HG03280 (cell line): ENCODE results near the gene FOXQ1.
"Not testable (repeated sequence)": the region's sequence is repeated elsewhere in the genome, so short reads cannot be mapped to it uniquely, and the experiment has no call there.

ENCODE experiments used
- ATAC-seq: cut with Tn5 transposase; IDR thresholded peaks from one replicate; pipeline ENCODE4 v1.9.1; 2021; ENCODE audit warnings: mild to moderate bottlenecking, moderate library complexity; ENCODE audit not compliant: unreplicated experiment

Gene FOXQ1

DNA sequence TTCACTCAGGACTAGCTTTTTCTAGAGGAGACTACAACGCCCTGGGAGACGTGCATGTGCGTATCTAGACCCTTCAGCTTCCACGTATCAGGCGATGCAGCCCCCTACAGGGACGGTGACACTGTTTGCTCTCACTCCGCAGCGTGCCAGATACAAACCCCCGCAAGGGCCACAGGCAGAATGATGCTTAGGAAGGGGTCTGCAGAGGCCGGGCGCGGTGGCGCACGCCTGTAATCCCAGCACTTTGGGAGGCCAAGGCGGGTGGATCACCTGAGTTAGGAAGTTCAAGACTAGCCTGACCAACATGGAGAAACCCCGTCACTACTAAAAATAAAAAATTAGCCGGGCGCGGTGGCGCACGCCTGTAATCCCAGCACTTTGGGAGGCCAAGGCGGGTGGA lies 6.7 kb downstream of the FOXQ1 start:
- ATAC-seq, result not testable (repeated sequence)

GRCh38 chr6:1321738-1322137 lies 9.8 kb downstream of the FOXQ1 start:
- no peak for ATAC-seq

DNA sequence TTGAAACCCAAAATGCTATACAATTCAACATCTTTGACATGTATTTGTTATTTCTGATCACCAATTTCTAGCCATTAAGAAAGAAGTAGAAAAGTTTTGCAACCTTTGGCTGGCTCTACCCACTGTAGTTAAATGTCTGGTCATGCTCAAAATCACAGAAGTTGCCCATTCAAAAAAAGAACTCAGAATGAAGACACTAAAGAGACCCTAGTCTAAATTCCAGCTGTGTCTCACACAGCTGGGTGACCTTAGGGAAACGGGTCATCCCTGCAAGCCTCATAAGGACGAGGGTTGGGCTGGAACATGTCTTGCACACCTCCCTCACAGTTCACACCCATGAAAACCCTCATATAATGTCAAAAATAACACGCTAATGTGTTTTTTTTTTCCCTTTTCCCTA lies 10.3 kb downstream of the FOXQ1 start:
- ATAC-seq, result no peak

DNA sequence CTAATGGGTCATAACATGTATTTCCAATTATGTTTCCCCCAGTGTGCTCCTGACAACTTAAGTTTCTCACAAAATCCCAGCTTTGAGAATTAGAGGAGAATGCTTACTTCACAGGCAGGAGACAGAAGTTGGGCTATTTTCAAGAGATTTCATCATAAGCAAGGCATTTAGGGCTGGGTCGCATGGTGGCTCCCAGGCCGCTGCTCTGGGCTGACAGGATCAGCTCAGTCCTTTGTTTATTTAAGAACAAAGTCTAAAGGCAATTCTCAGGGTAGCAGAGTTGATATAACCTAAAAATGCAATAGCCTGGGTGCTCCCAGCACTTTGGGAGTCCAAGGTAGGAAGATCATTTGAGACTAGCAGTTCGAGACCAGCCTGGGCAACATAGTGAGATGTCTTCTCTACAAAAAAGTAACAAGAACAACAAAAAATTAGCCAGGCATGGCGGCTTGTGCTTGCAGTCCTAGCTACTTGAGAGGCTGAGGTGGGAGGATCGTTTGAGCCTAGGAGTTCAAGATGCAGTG lies 10.9 kb downstream of the FOXQ1 start:
- ATAC-seq, result no peak

DNA sequence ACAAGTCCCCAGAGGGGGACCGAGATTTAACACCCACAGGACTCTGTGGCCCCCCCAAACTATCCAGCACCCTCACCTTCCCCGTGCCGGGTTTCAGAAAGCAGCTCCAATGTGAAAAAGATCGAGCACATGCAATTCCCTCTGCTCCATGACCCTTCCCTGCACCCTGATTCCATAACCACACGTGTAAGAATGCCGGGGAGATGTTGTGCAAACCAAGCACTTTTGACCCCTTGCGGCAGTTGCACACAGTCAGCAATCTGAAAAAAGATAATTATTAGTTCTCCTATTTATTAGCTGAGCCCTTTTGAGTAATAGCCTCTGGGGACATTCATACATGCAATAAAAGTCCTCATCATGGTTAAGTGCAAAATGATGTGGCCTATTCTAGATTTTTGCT lies 13.0 kb downstream of the FOXQ1 start:
- ATAC-seq, result no peak

GRCh38 chr6:1325461-1326309 lies 13.8 kb downstream of the FOXQ1 start:
- ATAC-seq, result no peak

- no peak for ATAC-seq
Observed at GRCh38 chr6:1326535-1327121, 14.7 kb downstream of the FOXQ1 start.

- no peak for ATAC-seq
Observed at GRCh38 chr6:1327630-1328029, 15.7 kb downstream of the FOXQ1 start.

GRCh38 chr6:1328129-1328800 lies 16.4 kb downstream of the FOXQ1 start:
- ATAC-seq, result no peak

DNA sequence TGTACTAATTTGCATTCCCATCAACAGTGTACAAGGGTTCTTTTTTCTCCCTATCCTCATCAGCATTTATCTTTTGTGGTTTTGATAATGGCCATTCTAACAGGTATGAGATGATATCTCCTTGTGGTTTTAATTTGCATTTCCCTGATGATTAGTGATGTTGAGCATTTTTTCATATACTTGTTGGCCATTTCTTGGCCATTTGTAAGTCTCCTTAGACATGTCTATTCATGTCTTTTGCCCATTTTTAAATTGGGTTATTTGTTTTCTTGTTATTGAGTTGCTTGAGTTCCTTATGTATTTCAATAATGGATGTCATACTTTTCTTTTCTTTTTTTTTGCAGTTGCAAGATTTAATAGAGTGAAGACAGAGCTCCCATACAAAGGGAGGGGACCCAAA lies 17.8 kb downstream of the FOXQ1 start:
- no peak for ATAC-seq

DNA sequence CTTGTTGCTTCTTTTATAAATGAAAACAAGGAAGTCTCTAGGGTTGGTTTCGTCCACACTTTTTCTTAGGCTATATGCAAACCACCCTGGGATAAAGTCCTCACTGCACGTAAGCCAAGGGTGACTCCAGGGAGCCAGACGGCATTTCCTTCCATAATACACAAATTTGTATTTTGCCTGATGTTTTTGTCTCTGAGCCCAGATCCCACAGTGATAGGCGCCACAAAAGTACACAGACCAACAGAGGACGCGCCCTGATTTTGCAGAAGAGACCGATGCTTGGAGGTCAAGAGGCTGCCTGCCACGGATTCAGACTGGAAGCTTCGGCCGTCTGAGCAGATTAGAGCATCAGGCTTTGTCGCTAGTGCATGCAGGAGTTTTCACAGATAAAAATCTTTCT lies 22.8 kb downstream of the FOXQ1 start:
- ATAC-seq, result no peak

DNA sequence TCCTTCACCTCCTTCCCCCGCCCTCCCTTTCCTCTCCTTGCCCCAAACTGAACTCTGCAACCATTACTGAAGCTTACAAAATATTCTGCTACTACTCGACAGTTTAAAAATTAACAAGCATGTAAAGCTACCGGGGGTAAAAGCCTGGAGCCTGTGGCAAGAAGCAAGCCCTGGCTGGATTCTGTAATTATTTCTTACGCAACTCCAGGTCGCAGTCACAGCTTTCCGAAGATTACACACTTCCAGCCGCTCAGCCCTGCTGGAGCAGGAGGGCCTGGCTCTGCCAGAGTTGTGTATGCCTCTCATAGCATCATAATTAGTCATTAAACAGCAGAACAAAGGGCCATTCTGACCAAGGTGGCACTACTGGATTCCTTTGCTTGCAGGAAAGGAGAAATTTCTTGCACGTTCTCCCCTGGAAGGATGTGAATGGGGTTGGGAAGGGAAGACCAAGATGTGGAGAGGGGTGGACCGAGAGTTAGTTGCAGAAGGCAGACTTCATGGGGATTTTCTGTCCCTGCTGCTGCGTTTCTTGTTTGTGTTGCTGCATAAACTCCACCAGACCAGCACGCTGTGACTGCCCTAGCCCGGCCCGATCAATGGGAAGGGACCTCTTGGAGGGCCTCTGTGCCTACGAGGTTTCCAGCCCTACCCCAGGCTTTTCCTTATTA lies 23.6 kb downstream of the FOXQ1 start:
- no peak for ATAC-seq

DNA sequence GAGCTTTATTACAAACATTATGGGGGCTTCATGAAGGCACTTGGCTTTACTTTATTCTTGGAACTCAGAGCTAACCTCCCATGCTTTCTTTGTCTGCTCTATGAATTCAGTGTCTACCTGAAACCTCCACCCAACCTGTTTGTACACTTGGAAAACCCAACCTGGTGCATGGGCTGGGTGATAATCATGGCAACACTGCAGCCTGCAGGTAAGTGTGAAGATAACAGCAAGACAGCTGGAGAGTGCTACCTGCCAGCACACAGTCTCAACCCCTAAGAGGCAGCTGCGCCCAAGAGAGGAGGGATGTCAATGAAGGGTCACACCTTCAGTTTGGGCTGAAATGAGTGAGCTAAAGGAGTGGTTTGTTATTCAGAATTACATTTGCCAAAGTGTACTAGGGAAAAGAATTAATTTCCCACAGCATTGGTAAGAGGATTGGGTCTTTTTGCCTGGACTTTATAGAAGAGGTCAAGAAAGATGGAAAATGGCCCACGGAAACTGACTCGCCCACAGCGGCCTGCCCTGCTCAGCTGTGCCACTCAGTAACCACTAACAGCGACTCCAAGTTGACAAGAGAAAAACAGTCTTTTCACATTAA lies 24.4 kb downstream of the FOXQ1 start:
- no peak for ATAC-seq

DNA sequence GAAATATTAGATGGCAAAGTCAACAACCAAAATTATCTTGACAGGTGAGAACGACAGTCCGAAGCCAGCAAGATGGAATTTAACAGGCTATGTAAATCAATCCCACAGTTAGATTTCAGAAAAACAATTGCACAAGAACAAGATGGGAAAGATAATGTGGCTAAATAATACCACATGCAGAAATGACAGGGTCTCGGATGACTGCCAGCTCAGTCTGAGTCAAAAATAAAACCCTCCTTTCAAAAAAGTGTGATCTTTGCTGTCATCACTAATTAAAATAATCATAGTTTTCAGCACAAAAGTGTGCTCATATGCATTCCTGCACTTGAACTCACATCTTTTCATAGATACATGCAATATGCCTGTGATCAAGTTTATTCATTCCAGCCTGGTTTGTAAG lies 25.9 kb downstream of the FOXQ1 start:
- ATAC-seq, result no peak

DNA sequence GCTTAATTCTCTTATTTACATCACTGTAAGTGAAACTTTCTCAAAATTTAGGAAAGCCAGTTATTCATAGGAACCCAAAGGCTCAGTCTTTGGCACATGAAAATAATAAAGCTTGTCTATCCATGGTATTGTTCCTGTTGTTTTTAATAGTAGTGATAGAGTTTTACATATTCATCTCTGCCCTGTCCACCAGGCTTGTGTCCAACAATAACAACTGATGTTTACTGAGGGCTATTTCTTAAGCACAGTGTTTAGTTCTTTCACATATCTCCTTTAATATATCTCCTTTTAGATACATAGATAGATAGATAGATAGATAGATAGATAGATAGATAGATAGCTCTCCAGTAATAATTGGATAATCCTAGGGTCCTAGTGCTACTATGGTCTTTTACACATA lies 34.2 kb downstream of the FOXQ1 start:
- no peak for ATAC-seq

DNA sequence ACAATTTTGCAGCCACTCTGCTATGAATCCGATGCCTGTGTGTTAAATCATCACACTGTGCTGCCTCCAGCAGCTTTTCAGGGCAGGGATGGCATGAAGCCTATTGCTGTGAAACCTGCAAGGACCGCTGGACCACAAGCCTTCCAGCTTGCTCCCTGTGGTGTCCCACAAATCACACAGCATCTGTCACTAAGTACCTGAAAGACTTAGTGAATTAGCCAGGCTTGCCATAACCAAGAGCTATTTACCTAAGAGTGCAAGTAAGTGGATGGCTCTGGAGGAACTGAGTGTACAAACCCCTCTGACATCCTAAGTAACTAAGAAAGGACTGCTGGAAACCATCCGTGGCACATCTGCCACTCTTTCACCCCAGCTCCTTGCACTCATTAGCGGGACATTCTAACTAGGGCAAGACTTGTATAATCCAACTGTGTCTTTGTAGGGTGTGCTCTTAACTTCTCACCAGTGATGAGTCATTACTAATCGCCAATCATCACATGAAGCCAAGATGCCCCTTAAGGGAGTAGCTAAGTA lies 34.7 kb downstream of the FOXQ1 start:
- ATAC-seq, result no peak

- ATAC-seq, result no peak
Observed at GRCh38 chr6:1347161-1347560, 35.3 kb downstream of the FOXQ1 start.

DNA sequence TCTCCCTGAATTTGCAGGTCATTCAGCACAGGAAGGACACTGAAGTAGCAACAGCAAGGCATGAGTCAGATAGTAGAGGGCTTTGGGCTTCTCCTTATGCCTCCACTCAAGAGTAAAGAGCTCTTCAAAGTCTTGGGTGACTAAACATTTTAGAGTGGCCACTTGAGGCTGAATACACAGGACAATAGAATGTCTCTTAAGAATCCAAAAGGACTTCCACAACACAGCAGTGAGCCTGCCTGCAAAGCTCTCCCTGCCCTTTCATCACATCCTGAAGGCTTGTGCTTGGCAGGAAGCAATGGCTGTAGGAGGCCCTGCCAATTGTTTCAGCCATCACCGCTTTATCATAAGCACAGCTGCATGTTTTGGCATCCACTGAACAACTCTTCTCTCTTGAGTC lies 36.8 kb downstream of the FOXQ1 start:
- no peak for ATAC-seq

- ATAC-seq, result no peak
Observed at GRCh38 chr6:1349655-1350054, 37.8 kb downstream of the FOXQ1 start.

GRCh38 chr6:1351381-1352008 lies 39.6 kb downstream of the FOXQ1 start:
- ATAC-seq, result no peak
